ENCODE data around the gene LCN6. TPM values are rescaled to one million over a fixed set of nuclear protein-coding genes. Genes with fewer than 3 reads are reported as not detected.
A peak's percentile ranks its signal among the peaks of the same experiment; 100 is the strongest.

LCN6 gene
- total RNA-seq, 1 donor from 2014 or later: not detected

GRCh38 chr9:136697146-136697820 lies 51.0 kb downstream of the LCN6 start:
- no peak for DNase-seq (ENCODE audit: low read depth)
- no peak for TF ChIP-seq CTCF (conservative IDR thresholded peaks at IDR 0.05; ENCODE audit: low read depth, low read length)
- peak overlapping the region; percentile 21 for H3K4me3 ChIP-seq (ENCODE audit: low read depth, low read length)

GRCh38 chr9:136696502-136696901 lies 51.8 kb downstream of the LCN6 start:
- no peak overlapping the region for H3K4me3 ChIP-seq (ENCODE audit: low read depth, low read length)
- TF ChIP-seq CTCF (conservative IDR thresholded peaks at IDR 0.05; ENCODE audit: low read depth, low read length): no peak
- DNase-seq (ENCODE audit: low read depth): no peak

GRCh38 chr9:136695955-136696354 lies 52.4 kb downstream of the LCN6 start:
- no peak for DNase-seq (ENCODE audit: low read depth)
- no peak for TF ChIP-seq CTCF (conservative IDR thresholded peaks at IDR 0.05; ENCODE audit: low read depth, low read length)
- H3K4me3 ChIP-seq (ENCODE audit: low read depth, low read length): no peak overlapping the region

- no peak for DNase-seq (ENCODE audit: low read depth)
- H3K4me3 ChIP-seq (ENCODE audit: low read depth, low read length): no peak overlapping the region
- TF ChIP-seq CTCF (conservative IDR thresholded peaks at IDR 0.05; ENCODE audit: low read depth, low read length): no peak
These were observed 52.9 kb downstream of the LCN6 start for GRCh38 chr9:136695435-136695895.

- DNase-seq (ENCODE audit: low read depth): no peak
- TF ChIP-seq CTCF (conservative IDR thresholded peaks at IDR 0.05; ENCODE audit: low read depth, low read length): no peak
- H3K4me3 ChIP-seq (ENCODE audit: low read depth, low read length): no peak overlapping the region
These were observed 53.5 kb downstream of the LCN6 start for GRCh38 chr9:136694872-136695247.

- no peak overlapping the region for H3K4me3 ChIP-seq (ENCODE audit: low read depth, low read length)
- no peak for DNase-seq (ENCODE audit: low read depth)
- TF ChIP-seq CTCF (conservative IDR thresholded peaks at IDR 0.05; ENCODE audit: low read depth, low read length): peak; percentile 81
These were observed 54.0 kb downstream of the LCN6 start for GRCh38 chr9:136694163-136694871.

Other genes starting within 250 kb of the LCN6 start
- 17.1 and 39.7 TPM in 2 replicates for gene NOTCH1, start 202.5 kb downstream of the LCN6 start, total RNA-seq
- 15.6 and 35.0 TPM in 2 replicates for gene EGFL7, start 85.6 kb downstream of the LCN6 start, total RNA-seq
- gene AGPAT2, start 61.1 kb downstream of the LCN6 start, total RNA-seq: 40.5 and 71.3 TPM in 2 replicates
- gene DIPK1B, start 36.0 kb downstream of the LCN6 start, total RNA-seq: 11.4 and 20.3 TPM in 2 replicates
- gene LCN10, start 5.6 kb downstream of the LCN6 start, total RNA-seq: not detected in 2 replicates
- gene LCN8, start 9.7 kb upstream of the LCN6 start, total RNA-seq: not detected in 2 replicates
- gene LCN15, start 16.0 kb upstream of the LCN6 start, total RNA-seq: not detected in 2 replicates
- gene TMEM141, start 42.8 kb upstream of the LCN6 start, total RNA-seq: 90.4 and 108 TPM in 2 replicates
- 0.06 TPM in 1 of 2 replicates, not detected in the other for gene CCDC183, start 47.8 kb upstream of the LCN6 start, total RNA-seq
- gene RABL6, start 59.4 kb upstream of the LCN6 start, total RNA-seq: 114 and 160 TPM in 2 replicates
- 0.51 and 2.2 TPM in 2 replicates for gene AJM1, start 94.0 kb upstream of the LCN6 start, total RNA-seq
- 101 and 114 TPM in 2 replicates for gene PHPT1, start 100.9 kb upstream of the LCN6 start, total RNA-seq
- 1.2 and 4.8 TPM in 2 replicates for gene MAMDC4, start 103.8 kb upstream of the LCN6 start, total RNA-seq
- 403 and 419 TPM in 2 replicates for gene EDF1, start 117.8 kb upstream of the LCN6 start, total RNA-seq
- gene TRAF2, start 138.0 kb upstream of the LCN6 start, total RNA-seq: 21.0 and 26.1 TPM in 2 replicates
- 124 and 149 TPM in 2 replicates for gene FBXW5, start 196.2 kb upstream of the LCN6 start, total RNA-seq
- not detected in 2 replicates for gene C8G, start 196.7 kb upstream of the LCN6 start, total RNA-seq
- 1.2 TPM in 1 of 2 replicates, not detected in the other for gene LCN12, start 203.7 kb upstream of the LCN6 start, total RNA-seq
- not detected in 2 replicates for gene PTGDS, start 229.0 kb upstream of the LCN6 start, total RNA-seq
- gene LCNL1, start 234.5 kb upstream of the LCN6 start, total RNA-seq: not detected in 2 replicates
- 70.1 and 81.7 TPM in 2 replicates for gene PAXX, start 243.9 kb upstream of the LCN6 start, total RNA-seq
- 2.2 and 2.4 TPM in 2 replicates for gene CLIC3, start 248.0 kb upstream of the LCN6 start, total RNA-seq

Data from epithelial cell of proximal tubule (primary cell).